AG04450 (cell line): ENCODE data around the gene SCD5. TPM values are rescaled to one million over a fixed set of nuclear protein-coding genes. Genes with fewer than 3 reads are reported as not detected.

Experiments used
- CTCF ChIA-PET: fragments of 300-600, 350-600 bp; formaldehyde crosslinking; extraction: SDS; loops from one replicate; lab custom pipeline; 2022; ENCODE audit warnings: antibody characterized with exemption, inconsistent platforms; lab: Charles Lee
- POLR2A ChIA-PET: fragments of 350-600 bp; formaldehyde crosslinking; extraction: SDS; loops from one replicate; lab custom pipeline; 2021; ENCODE audit warnings: antibody characterized with exemption, inconsistent platforms; lab: Yijun Ruan, JAX
- DNase-seq: peaks from one replicate; pipeline ENCODE4 v3.0.0-alpha.2; 2011; ENCODE audit warnings: low read depth, low spot score
- H3K27ac ChIP-seq: one replicate; pipeline ENCODE4 v1.5.1; 2012; ENCODE audit warnings: low read depth, low read length, control low read depth
- H3K27me3 ChIP-seq: one replicate; pipeline ENCODE4 v1.6.0; 2012; ENCODE audit warnings: low read length; ENCODE audit not compliant: control insufficient read depth, insufficient read depth
- H3K4me3 ChIP-seq: 2 replicates; pipeline ENCODE4 v1.5.1; 2011; ENCODE audit warnings: mild to moderate bottlenecking, low read depth, low read length, control low read depth
- H3K9me3 ChIP-seq: 2 replicates; pipeline ENCODE4 v1.5.1; 2012; ENCODE audit warnings: low read length; ENCODE audit not compliant: control insufficient read depth, insufficient read depth
- CTCF ChIP-seq: IDR thresholded peaks from 2 replicates; pipeline ENCODE4 v1.5.1; 2011; ENCODE audit warnings: low read depth, low read length, control low read depth, inconsistent platforms
- polyA plus RNA-seq: library from polyadenylated mRNA; depleted of rRNA; stranded (reverse); fragments of >200 nt; gene quantifications from 2 replicates; pipeline ENCODE4 v1.2.3, GENCODE V29; 2011

The SCD5 gene
- polyA plus RNA-seq, 1 experiment: 13.1 TPM

GRCh38 chr4:82592639-82593038 lies 206.0 kb downstream of the SCD5 start:
- Histone ChIP-seq H3K27ac (no peak overlapping the region), H3K9me3 (no peaks in the 10 kb centered on the region), H3K27me3 (peaks cover 11% of the 10 kb centered on the region), H3K4me3 (no peak overlapping the region)
- CTCF ChIA-PET: interaction anchor here (0.6 kb wide), 1 partner anchor 130 kb away, joined by 3 read pairs; no protein-coding TSS in a partner anchor
- DNase-seq: no peak
- no peak for TF ChIP-seq CTCF
- POLR2A ChIA-PET: no interaction called here

- Histone ChIP-seq H3K4me3 (no peak overlapping the region), H3K9me3 (no peaks in the 10 kb centered on the region), H3K27ac (no peak overlapping the region), H3K27me3 (peaks cover 8% of the 10 kb centered on the region)
- ChIA-PET POLR2A (no interaction called here), CTCF (no interaction called here)
- DNase-seq: no peak
- TF ChIP-seq CTCF: no peak
Measured at GRCh38 chr4:82591592-82591991, 207.0 kb downstream of the SCD5 start.

- DNase-seq: no peak
- Histone ChIP-seq H3K4me3 (no peak overlapping the region), H3K27ac (no peak overlapping the region), H3K9me3 (no peaks in the 10 kb centered on the region), H3K27me3 (peaks cover 14% of the 10 kb centered on the region)
- no peak for TF ChIP-seq CTCF
- ChIA-PET CTCF (no interaction called here), POLR2A (no interaction called here)
Measured at GRCh38 chr4:82589756-82590155, 208.8 kb downstream of the SCD5 start.

- ChIA-PET CTCF (interaction anchor here (1.1 kb wide), 1 partner anchor 150 kb away, joined by 5 read pairs; no protein-coding TSS in a partner anchor), POLR2A (no interaction called here)
- Histone ChIP-seq H3K9me3 (no peaks in the 10 kb centered on the region), H3K27ac (no peak overlapping the region), H3K27me3 (peaks cover 15% of the 10 kb centered on the region), H3K4me3 (no peak overlapping the region)
- DNase-seq: no peak
- no peak for TF ChIP-seq CTCF
Measured at GRCh38 chr4:82588771-82589270, 209.8 kb downstream of the SCD5 start.

GRCh38 chr4:82587826-82588540 lies 210.6 kb downstream of the SCD5 start:
- CTCF ChIA-PET: interaction anchor here (1.1 kb wide), 1 partner anchor 151 kb away, joined by 5 read pairs; no protein-coding TSS in a partner anchor
- DNase-seq: no peak
- Histone ChIP-seq H3K27me3 (peaks cover 15% of the 10 kb centered on the region), H3K4me3 (no peak overlapping the region), H3K27ac (no peak overlapping the region), H3K9me3 (no peaks in the 10 kb centered on the region)
- no peak for TF ChIP-seq CTCF
- POLR2A ChIA-PET: no interaction called here
